ENCODE measurements around the gene POFUT2.

DNA sequence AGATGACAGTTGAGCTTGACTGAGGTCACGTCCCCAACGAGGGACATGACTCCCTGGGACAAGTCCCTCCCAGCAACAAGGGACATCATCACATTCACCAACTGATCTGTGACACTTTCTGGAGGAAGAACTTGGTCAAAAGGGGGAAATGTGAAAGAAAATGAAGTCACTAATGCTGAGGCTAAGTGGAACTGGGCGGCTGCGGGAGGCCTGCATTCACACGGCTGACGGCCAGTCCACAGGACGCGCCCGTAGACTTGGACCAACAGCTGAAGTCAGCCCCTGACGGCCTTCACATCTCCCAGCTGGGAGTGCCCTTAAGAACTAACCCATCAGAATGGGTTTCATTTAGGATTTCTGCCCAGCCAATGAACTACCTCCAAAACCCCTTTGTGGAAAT lies 26.6 kb downstream of the POFUT2 start:
- TF ChIP-seq POLR2A (IDR thresholded peaks at IDR 0.05) (no peak), EP300 (IDR thresholded peaks at IDR 0.05) (no peak)
- TF ChIP-seq, protein P1, sequence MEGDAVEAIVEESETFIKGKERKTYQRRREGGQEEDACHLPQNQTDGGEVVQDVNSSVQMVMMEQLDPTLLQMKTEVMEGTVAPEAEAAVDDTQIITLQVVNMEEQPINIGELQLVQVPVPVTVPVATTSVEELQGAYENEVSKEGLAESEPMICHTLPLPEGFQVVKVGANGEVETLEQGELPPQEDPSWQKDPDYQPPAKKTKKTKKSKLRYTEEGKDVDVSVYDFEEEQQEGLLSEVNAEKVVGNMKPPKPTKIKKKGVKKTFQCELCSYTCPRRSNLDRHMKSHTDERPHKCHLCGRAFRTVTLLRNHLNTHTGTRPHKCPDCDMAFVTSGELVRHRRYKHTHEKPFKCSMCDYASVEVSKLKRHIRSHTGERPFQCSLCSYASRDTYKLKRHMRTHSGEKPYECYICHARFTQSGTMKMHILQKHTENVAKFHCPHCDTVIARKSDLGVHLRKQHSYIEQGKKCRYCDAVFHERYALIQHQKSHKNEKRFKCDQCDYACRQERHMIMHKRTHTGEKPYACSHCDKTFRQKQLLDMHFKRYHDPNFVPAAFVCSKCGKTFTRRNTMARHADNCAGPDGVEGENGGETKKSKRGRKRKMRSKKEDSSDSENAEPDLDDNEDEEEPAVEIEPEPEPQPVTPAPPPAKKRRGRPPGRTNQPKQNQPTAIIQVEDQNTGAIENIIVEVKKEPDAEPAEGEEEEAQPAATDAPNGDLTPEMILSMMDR (IDR thresholded peaks at IDR 0.05), result no peak
